WTC11 (cell line): ENCODE results near the gene HIP1. TPM values are rescaled to one million over a fixed set of nuclear protein-coding genes. Genes with fewer than 3 reads are reported as not detected.

Experiments used
- ATAC-seq: fragments of 200-7000 bp; cut with Tn5 transposase; 2 replicates; pipeline ENCODE4 v1.10.0; 2021; ENCODE audit warnings: mild to moderate bottlenecking, moderate library complexity
- CTCF ChIA-PET: fragments of 300-600 bp; sonication (Branson Sonifier 250); formaldehyde crosslinking; loops from one replicate; lab custom pipeline; 2021; ENCODE audit warnings: antibody characterized with exemption; lab: Charles Lee
- POLR2A ChIA-PET: fragments of 350-600 bp; sonication (Branson Sonifier 250); formaldehyde crosslinking; loops from one replicate; lab custom pipeline; 2021; ENCODE audit warnings: antibody characterized with exemption; lab: Charles Lee
- DNase-seq: peaks from one replicate; pipeline ENCODE4 v3.0.0; 2021; ENCODE audit warnings: low spot score
- H3K27ac Mint-ChIP-seq: 2 replicates; pipeline ENCODE4 v1.8.0; 2021; ENCODE audit warnings: mixed read lengths
- H3K27me3 Mint-ChIP-seq: 2 replicates; pipeline ENCODE4 v1.8.0; 2021; ENCODE audit warnings: low read depth, mild to moderate bottlenecking, moderate library complexity, mixed read lengths
- H3K36me3 Mint-ChIP-seq: 2 replicates; pipeline ENCODE4 v1.8.0; 2021; ENCODE audit warnings: mixed read lengths
- H3K4me1 Mint-ChIP-seq: 2 replicates; pipeline ENCODE4 v1.8.0; 2022; ENCODE audit warnings: mixed read lengths
- H3K4me3 Mint-ChIP-seq: 2 replicates; pipeline ENCODE4 v1.8.0; 2021; ENCODE audit warnings: mild to moderate bottlenecking, moderate library complexity, mixed read lengths
- H3K9me3 Mint-ChIP-seq: 2 replicates; pipeline ENCODE4 v1.8.0; 2021; ENCODE audit warnings: mixed read lengths
- CREB1 ChIP-seq: sonication (generic); formaldehyde crosslinking; IDR thresholded peaks from 2 replicates; pipeline ENCODE4 v1.8.0; 2023; ENCODE audit warnings: mild to moderate bottlenecking, missing genetic modification reagents
- NR2C2 ChIP-seq: sonication (generic); formaldehyde crosslinking; IDR thresholded peaks from 2 replicates; pipeline ENCODE4 v1.8.0; 2022; ENCODE audit warnings: mild to moderate bottlenecking, missing genetic modification reagents
- OVOL2 ChIP-seq: fragments of 250-450 bp; sonication (Bioruptor Pico); IDR thresholded peaks from 2 replicates; pipeline ENCODE4 v1.9.0; 2021; ENCODE audit warnings: mild to moderate bottlenecking, borderline replicate concordance
- ZNF121 ChIP-seq: sonication (generic); formaldehyde crosslinking; IDR thresholded peaks from 2 replicates; pipeline ENCODE4 v1.8.0; 2023; ENCODE audit warnings: missing genetic modification reagents
- ZNF138 ChIP-seq: sonication (generic); formaldehyde crosslinking; conservative IDR thresholded peaks from 2 replicates; pipeline ENCODE4 v1.8.1; 2022; ENCODE audit warnings: mild to moderate bottlenecking, moderate library complexity, missing genetic modification reagents
- ZNF317 ChIP-seq: sonication (generic); formaldehyde crosslinking; IDR thresholded peaks from 2 replicates; pipeline ENCODE4 v1.8.1; 2023; ENCODE audit warnings: low read depth, mild to moderate bottlenecking, moderate library complexity, missing genetic modification reagents, borderline replicate concordance
- total RNA-seq: library from RNA; stranded (reverse); gene quantifications from 3 replicates; pipeline ENCODE4 v1.2.3, GENCODE V29; 2021
- TF ChIP-seq, protein P1 (sequence below): fragments of 250-450 bp; sonication (Bioruptor Pico); IDR thresholded peaks from 2 replicates; pipeline ENCODE4 v1.9.0; 2021; ENCODE audit warnings: mild to moderate bottlenecking, borderline replicate concordance
- TF ChIP-seq, protein P2 (sequence below): sonication (generic); formaldehyde crosslinking; IDR thresholded peaks from 2 replicates; pipeline ENCODE4 v1.8.1; 2022; ENCODE audit warnings: missing genetic modification reagents, borderline replicate concordance
- TF ChIP-seq, protein P3 (sequence below): sonication (generic); formaldehyde crosslinking; IDR thresholded peaks from 2 replicates; pipeline ENCODE4 v1.8.1; 2022; ENCODE audit warnings: mild to moderate bottlenecking, moderate library complexity, missing genetic modification reagents
- TF ChIP-seq, protein P4 (sequence below): fragments of 250-450 bp; sonication (Bioruptor Pico); IDR thresholded peaks from 2 replicates; pipeline ENCODE4 v1.9.0; 2021; ENCODE audit warnings: moderate library complexity, mild to moderate bottlenecking, inconsistent platforms, borderline replicate concordance
- TF ChIP-seq, protein P5 (sequence below): sonication (generic); formaldehyde crosslinking; conservative IDR thresholded peaks from 2 replicates; pipeline ENCODE4 v1.8.1; 2023; ENCODE audit warnings: mild to moderate bottlenecking, low read depth, missing genetic modification reagents, moderate library complexity

Gene HIP1
- total RNA-seq, 1 experiment from 2014 or later = 75.8 TPM

DNA sequence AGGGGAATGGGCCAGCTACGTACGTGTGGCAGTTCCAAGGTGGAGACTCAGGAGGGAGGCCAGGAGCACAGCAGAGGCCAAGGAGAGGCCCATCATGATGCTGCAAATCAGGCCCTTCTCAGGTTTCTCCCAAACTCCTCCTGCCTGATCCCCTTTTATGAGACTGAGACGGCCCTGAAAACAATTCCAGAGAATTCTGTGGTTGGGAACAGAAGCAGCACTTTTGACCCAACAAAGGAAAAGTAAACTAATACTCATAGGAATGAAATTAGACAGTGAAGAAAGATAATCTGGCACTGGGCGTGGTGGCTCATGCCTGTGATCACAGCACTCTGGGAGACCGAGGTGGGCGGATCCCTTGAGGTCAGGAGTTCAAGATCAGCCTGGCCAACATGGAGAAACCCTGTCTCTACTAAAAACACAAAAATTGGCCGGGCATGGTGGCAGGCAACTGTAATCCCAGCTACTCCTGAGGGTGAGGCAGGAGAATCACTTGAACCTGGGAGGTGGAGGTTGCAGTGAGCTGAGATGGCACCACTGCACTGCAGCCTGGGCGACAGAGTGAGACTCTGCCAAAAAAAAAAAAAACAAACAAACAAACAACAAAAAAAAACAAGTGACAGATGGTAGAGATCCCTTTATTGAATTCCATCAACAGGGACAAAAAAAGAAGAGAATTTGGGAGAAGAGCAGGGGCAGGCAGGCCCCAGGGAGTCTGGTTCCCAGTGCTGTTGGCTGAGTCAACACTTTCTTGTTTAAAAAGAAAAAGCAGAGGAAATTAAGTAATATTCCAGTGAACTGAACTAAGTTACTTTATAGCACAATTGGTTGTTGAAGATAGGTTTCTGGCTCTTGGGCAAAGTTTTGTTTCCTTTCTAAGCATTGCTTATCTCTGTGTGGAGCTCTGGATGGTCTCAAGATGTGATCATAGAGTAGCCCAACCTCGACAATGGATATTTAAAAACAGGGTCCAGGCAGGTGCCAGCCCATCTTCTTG is 33.6 kb upstream of the HIP1 start, which contains the start of gene CCL26 (continued):
- TF ChIP-seq, protein P1, sequence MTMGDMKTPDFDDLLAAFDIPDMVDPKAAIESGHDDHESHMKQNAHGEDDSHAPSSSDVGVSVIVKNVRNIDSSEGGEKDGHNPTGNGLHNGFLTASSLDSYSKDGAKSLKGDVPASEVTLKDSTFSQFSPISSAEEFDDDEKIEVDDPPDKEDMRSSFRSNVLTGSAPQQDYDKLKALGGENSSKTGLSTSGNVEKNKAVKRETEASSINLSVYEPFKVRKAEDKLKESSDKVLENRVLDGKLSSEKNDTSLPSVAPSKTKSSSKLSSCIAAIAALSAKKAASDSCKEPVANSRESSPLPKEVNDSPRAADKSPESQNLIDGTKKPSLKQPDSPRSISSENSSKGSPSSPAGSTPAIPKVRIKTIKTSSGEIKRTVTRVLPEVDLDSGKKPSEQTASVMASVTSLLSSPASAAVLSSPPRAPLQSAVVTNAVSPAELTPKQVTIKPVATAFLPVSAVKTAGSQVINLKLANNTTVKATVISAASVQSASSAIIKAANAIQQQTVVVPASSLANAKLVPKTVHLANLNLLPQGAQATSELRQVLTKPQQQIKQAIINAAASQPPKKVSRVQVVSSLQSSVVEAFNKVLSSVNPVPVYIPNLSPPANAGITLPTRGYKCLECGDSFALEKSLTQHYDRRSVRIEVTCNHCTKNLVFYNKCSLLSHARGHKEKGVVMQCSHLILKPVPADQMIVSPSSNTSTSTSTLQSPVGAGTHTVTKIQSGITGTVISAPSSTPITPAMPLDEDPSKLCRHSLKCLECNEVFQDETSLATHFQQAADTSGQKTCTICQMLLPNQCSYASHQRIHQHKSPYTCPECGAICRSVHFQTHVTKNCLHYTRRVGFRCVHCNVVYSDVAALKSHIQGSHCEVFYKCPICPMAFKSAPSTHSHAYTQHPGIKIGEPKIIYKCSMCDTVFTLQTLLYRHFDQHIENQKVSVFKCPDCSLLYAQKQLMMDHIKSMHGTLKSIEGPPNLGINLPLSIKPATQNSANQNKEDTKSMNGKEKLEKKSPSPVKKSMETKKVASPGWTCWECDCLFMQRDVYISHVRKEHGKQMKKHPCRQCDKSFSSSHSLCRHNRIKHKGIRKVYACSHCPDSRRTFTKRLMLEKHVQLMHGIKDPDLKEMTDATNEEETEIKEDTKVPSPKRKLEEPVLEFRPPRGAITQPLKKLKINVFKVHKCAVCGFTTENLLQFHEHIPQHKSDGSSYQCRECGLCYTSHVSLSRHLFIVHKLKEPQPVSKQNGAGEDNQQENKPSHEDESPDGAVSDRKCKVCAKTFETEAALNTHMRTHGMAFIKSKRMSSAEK = no peak
- TF ChIP-seq ZNF138 (no peak), OVOL2 (CRISPR knock-in tag) (no peak), NR2C2 (CRISPR knock-in tag) (no peak)

DNA sequence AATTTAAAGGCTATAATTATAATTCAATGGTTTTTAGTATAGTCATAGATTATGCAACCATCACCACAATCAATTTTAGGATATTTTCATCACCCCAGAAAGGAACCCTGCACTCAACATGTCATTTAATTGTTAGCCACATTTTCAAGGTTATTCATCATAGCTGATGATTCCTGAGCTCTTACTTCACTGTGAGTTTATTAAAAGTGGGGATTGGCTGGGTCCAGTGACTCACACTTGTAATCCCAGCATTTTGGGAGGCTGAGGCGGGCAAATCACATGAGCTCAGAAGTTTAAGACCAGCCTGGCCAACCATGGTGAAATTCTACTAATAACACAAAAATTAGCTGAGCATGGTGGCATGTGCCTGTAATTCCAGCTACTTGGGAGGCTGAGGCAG is 32.5 kb upstream of the HIP1 start:
- ATAC-seq (no peak), DNase-seq (no peak)
- no peaks in the 10 kb centered on the region for H3K36me3 Mint-ChIP-seq
- H3K4me1 Mint-ChIP-seq = peaks cover 10% of the 10 kb centered on the region
- no peak overlapping the region for H3K27ac Mint-ChIP-seq
- H3K4me3 Mint-ChIP-seq = no peak overlapping the region
- H3K9me3 Mint-ChIP-seq = peaks cover 4% of the 10 kb centered on the region
- CTCF ChIA-PET = interaction anchor here (1.3 kb wide), 1 partner anchor 9 kb away, joined by 4 read pairs; no protein-coding TSS in a partner anchor
- POLR2A ChIA-PET = no interaction called here
- no peaks in the 10 kb centered on the region for H3K27me3 Mint-ChIP-seq
- TF ChIP-seq CREB1 = no peak
- TF ChIP-seq ZNF121 (CRISPR knock-in tag) = no peak
- TF ChIP-seq, protein P2, sequence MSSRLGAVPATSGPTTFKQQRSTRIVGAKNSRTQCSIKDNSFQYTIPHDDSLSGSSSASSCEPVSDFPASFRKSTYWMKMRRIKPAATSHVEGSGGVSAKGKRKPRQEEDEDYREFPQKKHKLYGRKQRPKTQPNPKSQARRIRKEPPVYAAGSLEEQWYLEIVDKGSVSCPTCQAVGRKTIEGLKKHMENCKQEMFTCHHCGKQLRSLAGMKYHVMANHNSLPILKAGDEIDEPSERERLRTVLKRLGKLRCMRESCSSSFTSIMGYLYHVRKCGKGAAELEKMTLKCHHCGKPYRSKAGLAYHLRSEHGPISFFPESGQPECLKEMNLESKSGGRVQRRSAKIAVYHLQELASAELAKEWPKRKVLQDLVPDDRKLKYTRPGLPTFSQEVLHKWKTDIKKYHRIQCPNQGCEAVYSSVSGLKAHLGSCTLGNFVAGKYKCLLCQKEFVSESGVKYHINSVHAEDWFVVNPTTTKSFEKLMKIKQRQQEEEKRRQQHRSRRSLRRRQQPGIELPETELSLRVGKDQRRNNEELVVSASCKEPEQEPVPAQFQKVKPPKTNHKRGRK (CRISPR knock-in tag) = no peak
- TF ChIP-seq, protein P3, sequence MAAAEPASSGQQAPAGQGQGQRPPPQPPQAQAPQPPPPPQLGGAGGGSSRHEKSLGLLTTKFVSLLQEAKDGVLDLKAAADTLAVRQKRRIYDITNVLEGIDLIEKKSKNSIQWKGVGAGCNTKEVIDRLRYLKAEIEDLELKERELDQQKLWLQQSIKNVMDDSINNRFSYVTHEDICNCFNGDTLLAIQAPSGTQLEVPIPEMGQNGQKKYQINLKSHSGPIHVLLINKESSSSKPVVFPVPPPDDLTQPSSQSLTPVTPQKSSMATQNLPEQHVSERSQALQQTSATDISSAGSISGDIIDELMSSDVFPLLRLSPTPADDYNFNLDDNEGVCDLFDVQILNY (CRISPR knock-in tag) = no peak
- no peak for TF ChIP-seq ZNF317
- TF ChIP-seq, protein P4, sequence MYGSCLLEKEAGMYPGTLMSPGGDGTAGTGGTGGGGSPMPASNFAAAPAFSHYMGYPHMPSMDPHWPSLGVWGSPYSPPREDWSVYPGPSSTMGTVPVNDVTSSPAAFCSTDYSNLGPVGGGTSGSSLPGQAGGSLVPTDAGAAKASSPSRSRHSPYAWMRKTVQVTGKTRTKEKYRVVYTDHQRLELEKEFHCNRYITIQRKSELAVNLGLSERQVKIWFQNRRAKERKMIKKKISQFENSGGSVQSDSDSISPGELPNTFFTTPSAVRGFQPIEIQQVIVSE = no peak
- TF ChIP-seq, protein P5, sequence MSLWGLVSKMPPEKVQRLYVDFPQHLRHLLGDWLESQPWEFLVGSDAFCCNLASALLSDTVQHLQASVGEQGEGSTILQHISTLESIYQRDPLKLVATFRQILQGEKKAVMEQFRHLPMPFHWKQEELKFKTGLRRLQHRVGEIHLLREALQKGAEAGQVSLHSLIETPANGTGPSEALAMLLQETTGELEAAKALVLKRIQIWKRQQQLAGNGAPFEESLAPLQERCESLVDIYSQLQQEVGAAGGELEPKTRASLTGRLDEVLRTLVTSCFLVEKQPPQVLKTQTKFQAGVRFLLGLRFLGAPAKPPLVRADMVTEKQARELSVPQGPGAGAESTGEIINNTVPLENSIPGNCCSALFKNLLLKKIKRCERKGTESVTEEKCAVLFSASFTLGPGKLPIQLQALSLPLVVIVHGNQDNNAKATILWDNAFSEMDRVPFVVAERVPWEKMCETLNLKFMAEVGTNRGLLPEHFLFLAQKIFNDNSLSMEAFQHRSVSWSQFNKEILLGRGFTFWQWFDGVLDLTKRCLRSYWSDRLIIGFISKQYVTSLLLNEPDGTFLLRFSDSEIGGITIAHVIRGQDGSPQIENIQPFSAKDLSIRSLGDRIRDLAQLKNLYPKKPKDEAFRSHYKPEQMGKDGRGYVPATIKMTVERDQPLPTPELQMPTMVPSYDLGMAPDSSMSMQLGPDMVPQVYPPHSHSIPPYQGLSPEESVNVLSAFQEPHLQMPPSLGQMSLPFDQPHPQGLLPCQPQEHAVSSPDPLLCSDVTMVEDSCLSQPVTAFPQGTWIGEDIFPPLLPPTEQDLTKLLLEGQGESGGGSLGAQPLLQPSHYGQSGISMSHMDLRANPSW = no peak
- TF ChIP-seq, all 79 proteins: peak for 0
